ENCODE measurements around the gene MRM3. TPM values are rescaled to one million over a fixed set of nuclear protein-coding genes. Genes with fewer than 3 reads are reported as not detected.
"Not testable (repeated sequence)": the region's sequence is repeated elsewhere in the genome, so short reads cannot be mapped to it uniquely, and the experiment has no call there.

Gene MRM3
- total RNA-seq, 3 donors from 2014 or later: 42.3 to 46.9 (median 44.4) TPM

- no peaks in the 10 kb centered on the region for H3K9me3 Mint-ChIP-seq
- DNase-seq: no peak
- ATAC-seq: no peak
- H3K4me1 Mint-ChIP-seq (ENCODE audit: low read depth): peaks cover 5% of the 10 kb centered on the region
- H3K4me3 Mint-ChIP-seq: no peak overlapping the region
- peaks cover 4% of the 10 kb centered on the region for H3K36me3 Mint-ChIP-seq (ENCODE audit: insufficient read depth)
- H3K27me3 Mint-ChIP-seq (ENCODE audit: low read depth): no peaks in the 10 kb centered on the region
Observed at GRCh38 chr17:797236-797840, 15.2 kb downstream of the MRM3 start.

GRCh38 chr17:798246-798645 is 16.1 kb downstream of the MRM3 start:
- Mint-ChIP-seq H3K4me3 (no peak overlapping the region), H3K4me1 (ENCODE audit: low read depth) (peaks cover 5% of the 10 kb centered on the region), H3K36me3 (ENCODE audit: insufficient read depth) (no peaks in the 10 kb centered on the region), H3K27me3 (ENCODE audit: low read depth) (no peaks in the 10 kb centered on the region), H3K9me3 (no peaks in the 10 kb centered on the region)
- ATAC-seq: no peak
- DNase-seq: no peak

- peaks cover 5% of the 10 kb centered on the region for H3K4me1 Mint-ChIP-seq (ENCODE audit: low read depth)
- H3K27me3 Mint-ChIP-seq (ENCODE audit: low read depth): peaks cover 2% of the 10 kb centered on the region
- H3K4me3 Mint-ChIP-seq: no peak overlapping the region
- DNase-seq (no peak), ATAC-seq (no peak)
- H3K9me3 Mint-ChIP-seq: no peaks in the 10 kb centered on the region
- no peaks in the 10 kb centered on the region for H3K36me3 Mint-ChIP-seq (ENCODE audit: insufficient read depth)
Observed at GRCh38 chr17:799261-799660, 17.1 kb downstream of the MRM3 start.

- Mint-ChIP-seq H3K27me3 (ENCODE audit: low read depth) (peaks cover 2% of the 10 kb centered on the region), H3K4me1 (ENCODE audit: low read depth) (no peaks in the 10 kb centered on the region), H3K36me3 (ENCODE audit: insufficient read depth) (no peaks in the 10 kb centered on the region), H3K4me3 (no peak overlapping the region), H3K9me3 (no peaks in the 10 kb centered on the region)
- no peak for DNase-seq
- no peak for ATAC-seq
Observed at GRCh38 chr17:800446-801242, 18.5 kb downstream of the MRM3 start.

- Mint-ChIP-seq H3K36me3 (ENCODE audit: insufficient read depth) (no peaks in the 10 kb centered on the region), H3K4me1 (ENCODE audit: low read depth) (no peaks in the 10 kb centered on the region), H3K27me3 (ENCODE audit: low read depth) (peaks cover 2% of the 10 kb centered on the region), H3K4me3 (no peak overlapping the region), H3K9me3 (no peaks in the 10 kb centered on the region)
- ATAC-seq: no peak
- DNase-seq: no peak
Observed at GRCh38 chr17:801660-802059, 19.5 kb downstream of the MRM3 start.

- no peak for DNase-seq
- Mint-ChIP-seq H3K9me3 (no peaks in the 10 kb centered on the region), H3K4me3 (no peak overlapping the region), H3K27me3 (ENCODE audit: low read depth) (peaks cover 2% of the 10 kb centered on the region), H3K36me3 (ENCODE audit: insufficient read depth) (no peaks in the 10 kb centered on the region), H3K4me1 (ENCODE audit: low read depth) (no peaks in the 10 kb centered on the region)
- no peak for ATAC-seq
Observed at GRCh38 chr17:802481-802880, 20.3 kb downstream of the MRM3 start.

- no peaks in the 10 kb centered on the region for H3K36me3 Mint-ChIP-seq (ENCODE audit: insufficient read depth)
- no peak overlapping the region for H3K4me3 Mint-ChIP-seq
- H3K27me3 Mint-ChIP-seq (ENCODE audit: low read depth): peaks cover 5% of the 10 kb centered on the region
- H3K9me3 Mint-ChIP-seq: no peaks in the 10 kb centered on the region
- no peaks in the 10 kb centered on the region for H3K4me1 Mint-ChIP-seq (ENCODE audit: low read depth)
- DNase-seq (no peak), ATAC-seq (no peak)
Observed at GRCh38 chr17:802901-803881, 21.0 kb downstream of the MRM3 start.

GRCh38 chr17:804541-805435 is 22.6 kb downstream of the MRM3 start:
- DNase-seq: no peak

GRCh38 chr17:805886-806285 is 23.7 kb downstream of the MRM3 start:
- H3K36me3 Mint-ChIP-seq (ENCODE audit: insufficient read depth); H3K27me3 Mint-ChIP-seq (ENCODE audit: low read depth); ATAC-seq; H3K4me3 Mint-ChIP-seq; H3K9me3 Mint-ChIP-seq; H3K4me1 Mint-ChIP-seq (ENCODE audit: low read depth); DNase-seq: not testable (repeated sequence)

More at GRCh38 chr17:804541-805435, 22.6 kb downstream of the MRM3 start:
- Mint-ChIP-seq H3K27me3 (ENCODE audit: low read depth) (peaks cover 6% of the 10 kb centered on the region), H3K4me3 (no peak overlapping the region), H3K9me3 (no peaks in the 10 kb centered on the region), H3K4me1 (ENCODE audit: low read depth) (no peaks in the 10 kb centered on the region), H3K36me3 (ENCODE audit: insufficient read depth) (no peaks in the 10 kb centered on the region)
- ATAC-seq: no peak

GRCh38 chr17:806346-806745 is 24.2 kb downstream of the MRM3 start:
- ATAC-seq (no peak), DNase-seq (no peak)
- H3K4me1 Mint-ChIP-seq (ENCODE audit: low read depth): no peaks in the 10 kb centered on the region
- H3K4me3 Mint-ChIP-seq: no peak overlapping the region
- no peaks in the 10 kb centered on the region for H3K9me3 Mint-ChIP-seq
- H3K27me3 Mint-ChIP-seq (ENCODE audit: low read depth): peaks cover 6% of the 10 kb centered on the region
- no peaks in the 10 kb centered on the region for H3K36me3 Mint-ChIP-seq (ENCODE audit: insufficient read depth)

GRCh38 chr17:806781-807522 is 24.8 kb downstream of the MRM3 start:
- H3K9me3 Mint-ChIP-seq: no peaks in the 10 kb centered on the region
- ATAC-seq (no peak), DNase-seq (no peak)
- no peak overlapping the region for H3K4me3 Mint-ChIP-seq
- peaks cover 6% of the 10 kb centered on the region for H3K27me3 Mint-ChIP-seq (ENCODE audit: low read depth)
- no peaks in the 10 kb centered on the region for H3K4me1 Mint-ChIP-seq (ENCODE audit: low read depth)
- H3K36me3 Mint-ChIP-seq (ENCODE audit: insufficient read depth): no peaks in the 10 kb centered on the region

GRCh38 chr17:807523-808294 is 25.6 kb downstream of the MRM3 start:
- no peak for DNase-seq
- H3K27me3 Mint-ChIP-seq (ENCODE audit: low read depth): peaks cover 10% of the 10 kb centered on the region
- no peak overlapping the region for H3K4me3 Mint-ChIP-seq
- H3K9me3 Mint-ChIP-seq: no peaks in the 10 kb centered on the region
- no peaks in the 10 kb centered on the region for H3K36me3 Mint-ChIP-seq (ENCODE audit: insufficient read depth)
- no peak for ATAC-seq
- H3K4me1 Mint-ChIP-seq (ENCODE audit: low read depth): no peaks in the 10 kb centered on the region

All from activated T-cell treated with anti-CD3 and anti-CD28 coated beads, Interleukin-2, amount 50 U/mL, for 4 hours (primary cell).